Esophagus (tissue), 2 donors: ENCODE data around the gene SERPINA7. TPM values are rescaled to one million over a fixed set of nuclear protein-coding genes. Genes with fewer than 3 reads are reported as not detected.

ENCODE experiments used
- polyA plus RNA-seq, 2 donors: library from polyadenylated mRNA; stranded (reverse); fragments of 200-250 nt; gene quantifications; one replicate each; pipeline ENCODE4 v1.2.3, GENCODE V29; 2013
- donor health status: healthy with polysubstance abuse.
- donor health status: Bipolar disorder and iron deficiency.

SERPINA7 gene
- polyA plus RNA-seq, 2 donors = not detected

Other genes with a start within 250 kb of the SERPINA7 start
- gene NRK, start 216.2 kb downstream of the SERPINA7 start, polyA plus RNA-seq = under 1 TPM; 0.02 to 0.04 TPM
- gene PWWP3B, start 129.6 kb upstream of the SERPINA7 start, polyA plus RNA-seq = under 1 TPM in 1 of 2 donors, not detected in 1; 0.01 TPM